NK-92 (cell line): ENCODE results near the gene UQCR11.

Experiments used
- DNase-seq: peaks from one replicate; lab custom pipeline; 2025; ENCODE audit not compliant: unreplicated experiment; lab: John Stamatoyannopoulos, UW

The UQCR11 gene

GRCh38 chr19:1618157-1619093, 13.2 kb upstream of the UQCR11 start:
- DNase-seq = no peak

DNA sequence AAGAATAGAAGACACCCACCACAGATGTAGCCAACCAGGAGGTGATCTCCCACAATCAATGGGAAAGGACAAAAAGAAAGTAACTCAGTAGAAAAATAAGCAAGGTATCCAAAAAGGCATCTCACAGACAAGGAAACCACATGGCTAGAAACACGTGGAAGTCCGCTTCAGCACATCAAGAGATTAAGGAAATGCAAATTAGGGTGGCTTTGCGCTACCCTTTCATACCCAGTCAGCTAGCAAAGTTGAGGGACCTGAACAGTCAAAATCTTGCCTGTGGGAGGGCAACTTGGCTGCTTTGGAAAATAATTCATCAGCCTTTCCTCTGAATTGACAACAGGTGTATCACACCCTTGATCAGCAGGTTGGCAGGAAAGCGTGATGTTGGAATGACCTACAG, 11.6 kb upstream of the UQCR11 start:
- no peak for DNase-seq

- no peak for DNase-seq
These were observed 11.1 kb upstream of the UQCR11 start for GRCh38 chr19:1616396-1616795.

DNA sequence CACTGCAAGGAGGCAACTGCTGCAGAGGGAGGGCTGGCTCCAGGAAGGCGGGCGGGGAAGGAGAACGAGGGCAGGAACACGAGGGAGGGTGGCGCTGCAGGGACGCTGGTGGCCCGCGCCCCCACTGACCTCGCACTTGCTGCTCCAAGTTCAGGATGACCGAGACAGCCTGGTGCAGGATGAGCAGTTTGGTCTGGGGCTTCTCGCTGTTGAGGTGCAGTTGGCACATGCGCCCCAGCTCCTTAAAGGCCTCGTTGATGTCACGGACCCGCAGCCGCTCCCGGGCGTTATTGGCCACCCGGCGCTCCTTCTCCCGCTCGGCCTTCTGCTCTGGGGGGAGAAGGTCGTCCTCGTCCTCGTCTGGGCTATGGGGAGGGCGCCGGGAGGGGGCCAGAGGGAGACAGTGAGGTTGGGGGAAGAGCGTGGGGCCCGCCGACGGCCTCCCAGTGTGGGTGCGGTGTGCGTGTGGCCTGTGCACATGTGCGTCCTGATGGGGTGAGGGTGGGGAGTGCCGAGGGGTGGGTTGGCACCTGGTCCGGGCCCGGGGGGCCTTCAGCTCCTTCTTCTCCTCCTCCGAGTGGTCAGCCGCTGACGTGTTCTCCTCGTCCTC, 10.0 kb upstream of the UQCR11 start:
- DNase-seq = no peak

GRCh38 chr19:1613808-1614570, 8.7 kb upstream of the UQCR11 start:
- no peak for DNase-seq

DNA sequence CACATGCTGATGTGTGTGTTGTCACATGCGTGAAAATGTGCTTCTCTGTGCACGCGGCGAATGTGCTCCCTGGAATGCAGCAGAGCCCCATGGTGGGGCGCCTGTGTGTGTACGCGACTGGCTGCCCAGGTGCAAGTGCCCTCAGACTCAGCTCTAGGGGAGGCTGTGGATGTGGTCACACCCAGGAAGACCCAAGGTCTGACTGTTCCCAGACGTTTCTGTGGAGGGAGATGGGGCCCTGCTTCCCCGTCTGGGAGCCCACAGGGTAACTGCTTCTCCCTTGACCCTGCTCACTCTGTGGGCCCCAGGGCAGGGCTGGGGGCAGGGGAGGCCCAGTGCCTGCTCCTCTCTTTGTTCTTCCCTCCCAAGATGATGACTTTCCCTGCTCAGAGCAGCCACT, 7.9 kb upstream of the UQCR11 start:
- DNase-seq = no peak

DNA sequence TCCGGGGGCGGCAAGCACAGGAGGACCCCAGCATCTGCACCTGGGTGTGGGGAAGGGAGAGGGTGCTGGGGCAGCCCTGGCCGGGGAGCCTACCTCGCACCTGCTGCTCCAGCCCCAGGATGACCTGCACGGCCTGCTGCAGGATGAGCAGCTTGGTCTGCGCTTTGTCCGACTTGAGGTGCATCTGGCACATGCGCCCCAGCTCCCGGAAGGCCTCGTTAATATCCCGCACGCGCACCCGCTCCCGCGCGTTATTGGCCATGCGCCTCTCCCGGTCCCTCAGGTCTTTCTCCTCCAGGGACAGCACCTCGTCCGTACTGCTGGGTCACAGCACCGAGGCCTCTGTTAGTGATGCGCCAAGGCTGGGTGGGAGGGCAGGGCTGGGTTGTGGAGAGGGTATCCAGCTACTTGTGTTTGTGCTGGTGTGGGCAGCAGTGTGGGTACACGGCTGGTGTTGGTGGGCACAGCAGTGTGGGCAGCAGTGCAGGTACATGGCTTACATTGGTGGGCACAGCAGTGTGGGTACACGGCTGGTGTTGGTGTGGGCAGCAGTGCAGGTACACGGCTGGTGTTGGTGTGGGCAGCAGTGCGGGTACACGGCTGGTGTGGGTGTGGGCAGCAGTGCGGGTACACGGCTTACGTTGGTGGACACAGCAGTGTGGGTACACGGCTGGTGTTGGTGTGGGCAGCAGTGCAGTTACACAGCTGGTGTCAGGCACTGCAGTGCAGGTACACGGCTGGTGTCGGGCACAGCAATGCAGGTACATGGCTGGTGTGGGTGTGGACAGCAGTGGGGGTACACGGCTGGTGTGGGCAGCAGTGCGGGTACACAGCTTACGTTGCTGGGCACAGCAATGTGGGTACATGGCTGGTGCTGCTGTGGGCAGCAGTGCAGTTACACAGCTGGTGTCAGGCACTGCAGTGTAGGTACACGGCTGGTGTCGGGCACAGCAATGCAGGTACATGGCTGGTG, 7.1 kb upstream of the UQCR11 start:
- no peak for DNase-seq

- DNase-seq = no peak
These were observed 6.1 kb upstream of the UQCR11 start for GRCh38 chr19:1611353-1611752.

- DNase-seq = no peak
These were observed 5.3 kb upstream of the UQCR11 start for GRCh38 chr19:1610579-1610978.

DNA sequence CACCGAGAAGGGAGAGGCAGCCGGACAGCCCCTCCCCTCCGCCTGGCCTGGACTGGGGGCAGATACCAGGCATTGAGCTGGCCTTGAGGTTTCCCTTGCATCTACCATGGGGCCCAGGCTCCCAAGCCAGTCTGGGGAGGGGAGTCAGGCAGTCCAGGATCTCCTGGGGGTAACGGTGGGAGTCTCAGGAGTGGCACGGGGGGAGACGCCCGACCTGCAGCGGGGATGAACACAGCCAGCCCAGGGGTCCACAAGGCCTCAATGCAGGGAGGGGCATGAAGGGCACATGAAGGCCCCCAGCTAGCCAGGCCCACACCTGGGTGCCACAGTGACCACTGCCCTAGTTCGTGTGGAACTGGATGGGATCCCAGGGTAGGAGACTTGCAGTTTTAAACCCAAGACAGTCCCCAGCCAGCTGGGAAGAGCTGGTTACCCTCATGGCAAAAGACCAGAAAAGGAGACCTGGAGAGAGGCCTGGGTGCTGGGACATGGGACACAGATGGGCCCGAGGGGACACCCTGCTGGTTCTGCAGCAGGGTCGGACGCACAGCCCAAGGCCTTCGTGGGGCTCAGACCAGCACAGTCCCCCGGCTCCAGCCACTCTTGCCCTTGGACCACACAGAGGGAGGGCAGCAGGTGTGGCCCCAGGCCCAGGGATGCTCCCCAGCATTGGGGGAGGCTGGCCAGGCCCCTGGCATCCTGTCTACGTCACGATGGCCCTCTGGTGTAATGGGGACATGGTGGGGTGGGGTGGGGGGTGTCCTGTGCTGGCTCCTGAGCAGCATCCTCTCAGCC, 4.6 kb upstream of the UQCR11 start:
- DNase-seq = no peak

GRCh38 chr19:1609103-1609396, 3.8 kb upstream of the UQCR11 start:
- DNase-seq = no peak

- DNase-seq = no peak
These were observed 3.3 kb upstream of the UQCR11 start for GRCh38 chr19:1608359-1609102.

- no peak for DNase-seq
These were observed 933 bp upstream of the UQCR11 start for GRCh38 chr19:1606138-1606651.

GRCh38 chr19:1602091-1602707, 3.1 kb downstream of the UQCR11 start:
- DNase-seq = no peak

GRCh38 chr19:1601613-1602064, 3.6 kb downstream of the UQCR11 start:
- no peak for DNase-seq

DNA sequence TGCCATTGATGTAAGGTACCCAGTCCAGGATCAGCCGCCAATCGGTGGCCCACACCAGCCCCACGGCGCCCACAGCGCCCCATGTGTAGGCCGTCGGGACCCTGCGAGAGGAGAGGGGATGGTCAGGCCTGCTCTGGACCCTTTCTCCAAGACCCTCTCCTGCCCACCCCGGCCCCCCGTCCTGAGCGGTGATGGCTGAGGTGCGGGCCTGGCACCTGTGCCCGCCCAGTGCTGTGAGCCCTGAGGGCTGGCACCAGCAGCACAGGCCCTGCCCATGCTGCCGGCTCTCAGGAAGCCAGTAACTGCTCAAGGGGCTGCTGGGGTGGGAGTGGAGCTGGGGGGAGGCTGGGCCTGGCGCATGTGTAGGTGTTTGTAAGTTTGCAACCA, 5.8 kb downstream of the UQCR11 start:
- no peak for DNase-seq

DNA sequence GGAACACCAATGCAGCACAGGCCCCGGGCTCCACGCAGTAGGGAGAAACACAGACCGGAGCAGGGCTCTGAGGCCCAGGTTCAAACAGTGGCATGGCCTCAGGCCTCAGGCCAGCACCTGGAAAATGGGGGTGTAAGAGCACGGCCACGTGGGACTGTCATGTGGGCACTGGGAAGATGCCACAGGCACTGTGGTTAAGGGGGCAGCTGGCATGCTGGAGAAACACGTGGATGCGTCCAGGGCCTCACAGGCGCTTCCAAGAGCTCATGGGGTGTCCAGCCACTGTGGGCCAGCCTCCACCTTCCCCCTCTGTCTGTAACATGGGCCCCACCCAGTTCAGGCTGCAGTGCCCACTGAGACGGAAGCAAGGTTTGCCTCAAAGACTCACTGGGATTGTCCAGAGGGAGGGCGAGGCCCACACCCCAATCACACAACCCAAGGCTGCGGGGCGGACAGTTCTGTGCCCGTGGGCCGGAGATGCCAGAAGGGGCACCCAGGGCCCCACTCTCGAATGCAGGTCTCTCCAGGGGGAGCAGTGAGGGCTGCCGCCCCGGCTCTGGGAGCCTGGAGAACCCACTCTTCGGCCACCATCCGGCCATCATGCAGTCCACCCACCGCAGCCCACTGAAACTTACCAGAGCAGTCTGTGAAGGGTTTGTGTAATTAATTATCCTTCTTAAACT, 6.3 kb downstream of the UQCR11 start:
- DNase-seq = no peak

GRCh38 chr19:1593501-1593772, 11.8 kb downstream of the UQCR11 start:
- DNase-seq = no peak
